Activated T-cell treated with anti-CD3 and anti-CD28 coated beads, Interleukin-2, amount 50 U/mL, for 72 hours (primary cell): Measurements from ENCODE around the gene ZNF219. TPM values are rescaled to one million over a fixed set of nuclear protein-coding genes. Genes with fewer than 3 reads are reported as not detected.

Source experiments
- ATAC-seq, 2 donors: fragments of 150-1000 bp; cut with Tn5 transposase; replicated peaks in 1 of 2; 2 replicates each; pipeline ENCODE4 v1.10.0; 2021; ENCODE audit warnings: moderate library complexity in 2 of 2, mild to moderate bottlenecking in 1 of 2
- DNase-seq, 2 donors: peaks; one replicate each; pipeline ENCODE4 v3.0.0; 2021 to 2022; ENCODE audit warnings: mixed read lengths in 1 of 2
- H3K27ac Mint-ChIP-seq: one replicate; pipeline ENCODE4 v1.8.0; 2022; ENCODE audit warnings: mild to moderate bottlenecking, moderate library complexity, mixed read lengths
- H3K27me3 Mint-ChIP-seq: one replicate; pipeline ENCODE4 v1.8.0; 2022; ENCODE audit warnings: low read depth, mixed read lengths
- H3K36me3 Mint-ChIP-seq, 2 donors: one replicate each; pipeline ENCODE4 v1.8.0; 2022; ENCODE audit warnings: mixed read lengths in 2 of 2, mild to moderate bottlenecking in 1 of 2; ENCODE audit not compliant: insufficient read depth in 2 of 2
- H3K4me1 Mint-ChIP-seq: one replicate; pipeline ENCODE4 v1.8.0; 2022; ENCODE audit warnings: low read depth, mixed read lengths
- H3K4me3 Mint-ChIP-seq, 2 donors: one replicate each; pipeline ENCODE4 v1.8.0; 2022; ENCODE audit warnings: mild to moderate bottlenecking in 2 of 2, mixed read lengths in 2 of 2, moderate library complexity in 2 of 2
- H3K9me3 Mint-ChIP-seq, 2 donors: one replicate each; pipeline ENCODE4 v1.8.0; 2022; ENCODE audit warnings: mixed read lengths in 2 of 2
- total RNA-seq, 2 donors: library from RNA; stranded (reverse); gene quantifications; one replicate each; pipeline ENCODE4 v1.2.3, GENCODE V29; 2022

Gene ZNF219
- total RNA-seq, 2 donors from 2014 or later, result 11.2 to 12.4 TPM

DNA sequence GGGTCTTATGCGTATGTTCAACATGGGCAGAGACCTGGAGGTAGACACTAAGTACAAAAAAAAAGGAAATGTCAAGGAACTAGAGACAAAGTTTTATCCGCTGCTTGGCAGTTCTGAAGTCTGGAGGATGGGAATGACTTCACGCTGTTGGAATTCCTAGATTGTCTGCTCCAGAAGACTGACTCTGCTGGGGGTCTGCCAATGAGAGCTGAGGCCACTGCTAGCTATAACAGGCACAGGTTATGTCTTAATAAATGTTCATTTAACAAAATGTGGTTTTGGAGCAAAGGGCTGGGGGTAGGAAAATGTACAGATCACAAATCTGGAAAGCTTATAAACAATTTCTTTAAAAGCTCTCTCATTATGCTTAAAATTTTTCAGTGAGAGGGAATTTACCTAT lies 35.0 kb downstream of the ZNF219 start:
- H3K27ac Mint-ChIP-seq, result no peak overlapping the region
- DNase-seq (no peak), ATAC-seq (no peak)
- H3K4me3 Mint-ChIP-seq, result no peak overlapping the region
- no peaks in the 10 kb centered on the region for H3K9me3 Mint-ChIP-seq
- peaks cover under 1% of the 10 kb centered on the region for H3K4me1 Mint-ChIP-seq
- peaks cover 66% of the 10 kb centered on the region for H3K27me3 Mint-ChIP-seq
- no peaks in the 10 kb centered on the region for H3K36me3 Mint-ChIP-seq

DNA sequence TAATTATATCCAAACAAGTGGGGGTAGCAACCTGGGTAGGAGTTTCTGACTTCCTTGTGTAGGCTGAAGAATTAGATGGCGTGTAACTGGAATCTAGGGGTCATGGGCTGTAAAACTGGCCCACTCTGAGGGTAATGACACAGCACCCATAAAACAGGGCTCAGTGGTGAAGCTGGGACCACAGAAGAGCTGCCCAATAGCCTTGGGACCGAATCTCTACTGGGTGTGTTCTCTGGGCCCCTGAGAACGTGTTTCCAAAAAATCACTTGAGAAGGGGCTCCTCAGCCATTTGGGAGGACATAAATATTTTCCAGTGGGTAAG lies 37.1 kb downstream of the ZNF219 start:
- peaks cover 47% of the 10 kb centered on the region for H3K27me3 Mint-ChIP-seq
- no peaks in the 10 kb centered on the region for H3K4me1 Mint-ChIP-seq
- H3K36me3 Mint-ChIP-seq, result no peaks in the 10 kb centered on the region
- DNase-seq, result no peak
- no peak overlapping the region for H3K27ac Mint-ChIP-seq
- H3K9me3 Mint-ChIP-seq, result no peaks in the 10 kb centered on the region
- H3K4me3 Mint-ChIP-seq, result no peak overlapping the region
- no peak for ATAC-seq

DNA sequence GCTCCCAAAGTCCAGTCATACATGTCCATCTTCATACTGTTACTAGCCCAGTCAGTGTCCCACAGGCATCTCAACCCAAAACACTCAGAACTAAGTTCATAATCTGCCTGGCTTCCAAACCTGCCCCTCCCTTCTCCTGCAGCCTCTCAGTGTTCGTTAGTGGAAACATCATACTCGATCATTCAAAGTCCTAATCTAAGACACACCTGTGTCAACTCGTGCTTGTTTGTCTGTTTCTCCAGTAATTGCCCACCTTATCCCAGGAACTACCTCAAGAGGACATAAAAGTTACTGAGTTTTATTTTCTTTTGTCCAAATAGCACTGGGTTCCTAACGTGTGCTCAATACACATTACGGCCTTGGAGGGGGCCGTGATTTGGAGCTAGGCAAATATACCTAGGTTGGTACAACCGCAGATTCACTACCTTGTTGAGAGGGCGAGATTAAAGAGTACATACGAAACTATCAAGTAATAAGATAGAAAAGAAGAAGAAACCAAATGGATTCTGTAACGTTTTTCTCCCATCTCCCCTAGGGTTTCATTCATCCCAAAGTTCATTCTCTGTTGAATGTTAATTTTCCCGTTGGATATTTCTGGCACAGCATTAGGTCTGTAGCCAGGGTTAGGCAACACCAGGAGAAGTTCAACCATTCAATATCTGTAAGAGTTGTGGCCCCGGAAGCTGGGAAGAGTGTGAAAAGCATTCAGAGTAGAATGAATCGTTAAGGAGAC lies 37.7 kb downstream of the ZNF219 start:
- Mint-ChIP-seq H3K27ac (no peak overlapping the region), H3K9me3 (no peaks in the 10 kb centered on the region), H3K36me3 (no peaks in the 10 kb centered on the region), H3K27me3 (peaks cover 42% of the 10 kb centered on the region), H3K4me1 (no peaks in the 10 kb centered on the region), H3K4me3 (no peak overlapping the region)
- DNase-seq (no peak), ATAC-seq (no peak)

DNA sequence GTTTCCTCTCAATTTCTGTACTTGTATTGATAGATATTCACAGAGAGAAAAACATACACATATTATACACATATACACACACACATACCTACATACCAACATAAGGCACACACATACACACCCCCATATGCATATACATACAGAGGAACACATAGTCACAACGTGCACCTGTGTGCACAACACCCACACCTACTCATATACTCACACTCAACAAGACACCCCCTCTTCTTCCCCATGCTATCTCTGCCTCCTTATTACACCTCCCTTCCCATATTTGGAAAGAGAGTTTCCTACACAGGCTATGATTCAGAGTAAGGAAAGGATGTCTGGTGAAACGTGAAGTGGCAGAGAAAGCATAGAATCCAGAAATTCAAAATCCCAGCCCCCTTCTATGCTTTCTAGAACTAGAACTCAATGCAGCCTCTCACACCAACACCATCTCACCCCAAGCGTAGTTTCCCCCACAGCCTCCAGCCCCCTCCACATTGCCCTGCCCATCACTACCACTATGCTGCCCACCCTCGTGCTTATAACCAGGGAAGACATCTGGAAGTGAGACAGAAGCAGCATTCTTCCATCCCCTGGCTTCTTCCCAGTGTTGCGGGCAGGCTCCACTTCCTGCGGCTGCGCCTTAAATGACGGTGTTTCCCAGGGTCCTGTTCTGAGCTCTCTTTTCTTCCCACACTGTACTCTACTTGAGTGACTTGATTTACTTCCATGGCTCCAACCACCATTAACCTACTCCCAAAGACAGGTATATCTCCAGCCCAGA lies 38.4 kb downstream of the ZNF219 start:
- Mint-ChIP-seq H3K9me3 (no peaks in the 10 kb centered on the region), H3K27me3 (peaks cover 34% of the 10 kb centered on the region), H3K4me1 (no peaks in the 10 kb centered on the region), H3K4me3 (no peak overlapping the region), H3K27ac (no peak overlapping the region), H3K36me3 (no peaks in the 10 kb centered on the region)
- DNase-seq (no peak), ATAC-seq (no peak)

DNA sequence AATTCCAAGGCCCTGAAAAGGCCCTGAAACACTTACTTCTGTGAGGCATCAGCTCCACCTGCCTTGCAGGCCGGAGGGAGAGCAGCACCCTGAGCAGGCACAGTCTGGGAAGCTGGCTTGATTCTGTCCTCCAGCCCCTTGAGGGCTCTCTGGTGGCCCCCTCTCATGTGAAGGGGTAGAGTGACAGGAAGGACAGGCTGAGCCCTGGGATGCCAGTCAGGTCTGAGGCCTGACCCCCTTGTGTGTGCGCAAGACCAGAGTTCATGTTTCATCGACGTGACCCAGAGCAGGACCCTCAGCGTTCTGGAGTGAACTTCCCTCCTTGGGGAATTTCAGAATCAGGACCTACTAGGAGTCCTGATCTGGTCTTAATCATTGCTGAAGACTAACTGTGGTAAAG lies 39.6 kb downstream of the ZNF219 start:
- H3K4me1 Mint-ChIP-seq, result peaks cover 6% of the 10 kb centered on the region
- H3K27ac Mint-ChIP-seq, result no peak overlapping the region
- H3K27me3 Mint-ChIP-seq, result peaks cover 30% of the 10 kb centered on the region
- H3K36me3 Mint-ChIP-seq, result no peaks in the 10 kb centered on the region
- H3K9me3 Mint-ChIP-seq, result no peaks in the 10 kb centered on the region
- no peak for DNase-seq
- no peak for ATAC-seq
- no peak overlapping the region for H3K4me3 Mint-ChIP-seq

DNA sequence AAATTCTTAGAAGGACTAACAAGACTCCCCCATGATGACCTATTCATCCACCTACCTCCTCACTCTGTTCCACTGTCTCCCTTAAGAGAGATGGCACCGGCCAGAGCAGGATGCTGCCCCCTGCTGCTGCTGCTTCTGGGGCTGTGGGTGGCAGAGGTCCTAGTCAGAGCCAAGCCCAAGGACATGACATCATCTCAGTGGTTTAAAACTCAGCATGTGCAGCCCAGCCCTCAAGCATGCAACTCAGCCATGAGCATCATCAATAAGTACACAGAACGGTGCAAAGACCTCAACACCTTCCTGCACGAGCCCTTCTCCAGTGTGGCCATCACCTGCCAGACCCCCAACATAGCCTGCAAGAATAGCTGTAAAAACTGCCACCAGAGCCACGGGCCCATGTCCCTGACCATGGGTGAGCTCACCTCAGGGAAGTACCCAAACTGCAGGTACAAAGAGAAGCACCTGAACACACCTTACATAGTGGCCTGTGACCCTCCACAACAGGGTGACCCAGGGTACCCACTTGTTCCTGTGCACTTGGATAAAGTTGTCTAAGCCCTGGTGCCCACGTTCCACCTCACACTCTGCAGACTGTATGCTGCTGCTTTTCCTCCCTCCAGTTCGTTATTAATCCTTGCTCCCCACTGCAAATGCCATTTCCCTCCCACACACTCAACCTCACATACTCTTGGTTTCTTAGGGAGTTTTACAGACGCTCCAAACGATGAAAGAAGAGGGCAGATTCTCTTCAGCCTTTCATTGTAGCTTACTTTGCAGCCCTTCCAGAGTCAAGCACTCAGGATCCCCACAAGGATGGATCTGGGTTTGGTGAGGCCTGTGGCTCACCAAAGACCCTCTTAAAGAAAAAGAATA lies 40.4 kb downstream of the ZNF219 start, which contains the start of gene RNASE8:
Gene RNASE8 (plus strand): TSS at position 20 of the 873 bp plus-strand sequence. CDS start 71 bp downstream, at position 91.
- Mint-ChIP-seq H3K9me3 (no peaks in the 10 kb centered on the region), H3K27me3 (peaks cover 24% of the 10 kb centered on the region), H3K27ac (no peak within 1 kb of the TSS), H3K36me3 (no peaks in the 10 kb centered on the region), H3K4me1 (peaks cover 7% of the 10 kb centered on the region), H3K4me3 (no peak within 1 kb of the TSS)
- peak; percentile 66 to 67 for ATAC-seq
- DNase-seq, result peak; percentile 16

DNA sequence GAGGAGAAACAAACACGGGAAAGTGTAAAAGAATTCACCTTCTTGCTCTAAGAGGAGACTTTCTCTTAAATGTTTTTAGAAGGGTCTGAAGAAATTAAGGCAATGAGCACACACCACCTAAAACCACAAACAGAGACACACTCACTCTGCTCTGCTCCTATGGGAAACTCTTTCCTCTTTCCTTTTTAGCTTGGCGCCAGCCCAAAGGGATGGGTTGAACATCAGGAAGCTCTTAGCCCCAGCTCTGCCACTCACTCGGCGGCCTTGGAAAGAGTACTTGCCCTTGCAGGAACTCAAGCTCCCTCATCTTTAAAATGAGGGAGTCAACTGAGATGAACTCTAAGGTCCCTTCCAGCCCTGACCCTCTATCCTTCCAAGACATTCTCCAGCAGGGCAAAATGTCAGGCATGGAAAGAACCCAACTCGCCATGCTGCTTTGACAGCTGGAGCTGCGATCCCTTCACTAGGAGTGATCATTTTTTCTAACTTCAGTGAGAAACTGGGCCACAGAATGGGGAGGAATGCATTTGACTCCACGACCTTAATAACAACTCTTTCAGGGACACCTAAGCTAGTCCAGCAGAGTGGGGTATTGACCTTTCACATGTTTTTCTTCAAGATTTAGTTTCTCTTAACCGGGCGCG lies 41.8 kb downstream of the ZNF219 start:
- Mint-ChIP-seq H3K27ac (no peak overlapping the region), H3K27me3 (peaks cover 17% of the 10 kb centered on the region), H3K4me3 (no peak overlapping the region), H3K9me3 (no peaks in the 10 kb centered on the region), H3K36me3 (no peaks in the 10 kb centered on the region), H3K4me1 (peaks cover 7% of the 10 kb centered on the region)
- DNase-seq, result no peak
- ATAC-seq, result no peak

DNA sequence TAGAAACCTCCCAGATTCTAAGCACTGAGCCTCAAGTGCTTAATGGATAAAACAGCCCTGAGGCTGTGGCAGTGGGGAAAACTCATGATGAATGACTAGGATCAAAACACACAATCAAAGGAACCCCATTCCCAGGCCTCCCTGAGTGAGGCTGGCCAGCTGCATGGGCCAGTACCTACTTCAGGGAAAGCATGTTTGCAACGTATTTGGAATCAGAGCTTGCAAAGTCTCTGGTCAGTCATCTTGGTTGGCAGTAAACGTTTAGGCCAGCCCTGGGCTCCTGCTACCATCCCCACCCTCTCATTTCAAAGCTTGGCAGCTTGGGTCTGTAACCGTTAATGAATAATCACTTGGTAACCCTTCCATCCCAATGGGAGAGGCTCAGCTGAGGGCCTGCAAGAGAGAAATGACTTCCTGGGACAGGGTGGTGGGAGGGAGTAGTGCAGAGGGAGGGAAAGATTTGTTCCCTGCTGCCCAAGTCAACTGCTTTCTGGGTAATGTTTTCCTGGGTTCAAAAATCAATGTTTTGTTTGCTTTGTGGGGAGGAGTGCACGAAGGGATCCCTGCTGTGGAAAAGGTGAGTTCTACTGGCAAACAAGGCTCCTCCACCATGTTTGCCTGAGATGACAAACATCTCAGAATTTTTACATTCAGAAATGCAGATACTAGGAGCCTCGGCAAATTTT lies 42.9 kb downstream of the ZNF219 start:
- H3K36me3 Mint-ChIP-seq, result no peaks in the 10 kb centered on the region
- ATAC-seq (no peak), DNase-seq (no peak)
- H3K27me3 Mint-ChIP-seq, result peaks cover 8% of the 10 kb centered on the region
- H3K27ac Mint-ChIP-seq, result no peak overlapping the region
- no peaks in the 10 kb centered on the region for H3K9me3 Mint-ChIP-seq
- H3K4me3 Mint-ChIP-seq, result no peak overlapping the region
- peaks cover 7% of the 10 kb centered on the region for H3K4me1 Mint-ChIP-seq

DNA sequence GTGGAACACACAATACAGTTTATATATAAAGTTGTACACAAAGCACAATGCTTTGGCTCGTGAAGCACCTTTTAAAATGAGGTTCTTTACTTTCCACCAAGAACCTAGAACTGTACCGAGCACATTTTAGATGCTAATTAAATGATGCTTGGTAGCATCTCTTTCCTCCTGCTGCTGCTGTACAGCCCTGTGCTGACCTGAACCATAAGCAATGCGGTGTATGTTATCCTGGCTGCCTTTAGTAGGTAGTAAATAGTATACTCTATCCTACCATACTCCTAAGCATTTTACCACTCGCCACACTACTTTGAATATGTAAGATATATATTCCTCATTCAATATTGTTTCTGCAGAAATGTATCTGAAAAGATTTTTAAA lies 43.7 kb downstream of the ZNF219 start:
- no peak overlapping the region for H3K27ac Mint-ChIP-seq
- no peaks in the 10 kb centered on the region for H3K9me3 Mint-ChIP-seq
- H3K4me3 Mint-ChIP-seq, result no peak overlapping the region
- DNase-seq (no peak), ATAC-seq (no peak)
- H3K36me3 Mint-ChIP-seq, result no peaks in the 10 kb centered on the region
- peaks cover 7% of the 10 kb centered on the region for H3K4me1 Mint-ChIP-seq
- no peaks in the 10 kb centered on the region for H3K27me3 Mint-ChIP-seq

DNA sequence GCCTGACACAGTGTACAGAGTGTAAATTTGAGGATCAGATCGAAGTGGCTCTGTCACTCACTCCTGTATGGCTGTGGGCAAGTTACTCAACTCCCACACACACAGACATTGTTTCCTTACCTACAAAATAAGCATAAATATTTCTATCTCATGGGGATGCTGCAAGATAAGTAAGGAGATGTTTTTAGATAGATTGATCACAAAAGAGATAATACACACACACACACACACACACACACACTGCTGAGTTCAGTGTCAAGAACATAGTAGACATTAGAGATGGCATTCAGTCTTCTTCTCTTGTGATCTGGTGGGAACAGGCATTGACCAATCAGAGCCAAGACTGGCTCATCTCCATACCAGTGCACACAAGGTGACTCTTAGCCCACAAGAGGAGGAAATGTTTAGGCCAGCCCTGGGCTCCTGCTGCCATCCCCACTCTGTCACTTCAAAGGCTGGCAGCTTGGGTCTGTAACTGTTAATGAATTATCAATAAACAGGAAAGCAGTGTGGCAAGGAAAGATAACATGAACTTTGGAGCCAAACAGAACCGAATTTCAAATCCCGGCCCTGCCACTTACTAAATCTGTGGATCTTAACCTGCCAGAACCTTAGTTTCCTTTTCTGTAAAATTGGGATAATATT lies 44.2 kb downstream of the ZNF219 start:
- no peak overlapping the region for H3K4me3 Mint-ChIP-seq
- no peak overlapping the region for H3K27ac Mint-ChIP-seq
- ATAC-seq (peak; percentile 64 to 81), DNase-seq (no peak)
- no peaks in the 10 kb centered on the region for H3K9me3 Mint-ChIP-seq
- H3K36me3 Mint-ChIP-seq, result no peaks in the 10 kb centered on the region
- H3K4me1 Mint-ChIP-seq, result peaks cover 7% of the 10 kb centered on the region
- H3K27me3 Mint-ChIP-seq, result no peaks in the 10 kb centered on the region

DNA sequence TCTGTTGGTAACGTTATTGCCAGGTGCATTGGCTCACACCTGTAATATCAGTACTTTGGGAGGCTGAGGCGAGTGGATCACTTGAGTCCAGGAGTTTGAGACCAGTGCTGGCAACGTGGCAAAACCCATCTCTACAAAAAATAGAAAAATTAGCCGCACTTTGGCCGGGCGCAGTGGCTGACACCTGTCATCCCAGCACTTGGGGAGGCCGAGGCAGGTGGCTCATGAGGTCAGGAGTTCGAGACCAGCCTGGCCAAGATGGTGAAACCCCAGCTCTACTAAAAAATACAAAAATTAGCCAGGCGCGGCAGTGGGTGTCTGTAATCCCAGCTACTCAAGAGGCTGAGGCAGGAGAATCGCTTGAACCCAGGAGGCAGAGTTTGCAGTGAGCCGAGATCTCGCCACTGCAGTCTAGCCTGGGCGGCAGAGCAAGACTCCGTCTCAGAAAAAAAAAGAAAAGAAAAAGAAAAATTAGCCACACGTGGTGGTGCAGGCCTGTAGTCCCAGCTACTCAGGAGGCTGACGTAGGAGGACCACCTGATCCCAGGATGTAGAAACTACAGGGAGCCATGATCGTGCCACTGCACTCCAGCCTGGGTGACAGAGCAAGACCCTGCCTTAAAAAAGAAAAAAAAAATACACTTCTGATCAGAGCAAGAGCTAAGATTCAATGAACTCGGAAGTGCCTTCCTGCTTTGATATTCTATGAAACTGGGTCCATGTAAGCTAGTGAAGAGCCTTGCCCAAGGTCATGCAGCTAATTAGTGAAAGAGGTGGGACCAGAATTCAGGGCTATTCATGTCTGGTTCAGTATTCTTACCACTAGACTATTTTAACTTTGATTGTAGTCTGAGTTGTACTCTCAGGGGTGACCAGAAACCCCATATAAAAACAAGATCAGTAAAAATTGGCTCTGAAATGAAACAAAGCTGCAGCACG lies 45.0 kb downstream of the ZNF219 start:
- Mint-ChIP-seq H3K4me3 (no peak overlapping the region), H3K27me3 (no peaks in the 10 kb centered on the region), H3K27ac (no peak overlapping the region), H3K36me3 (no peaks in the 10 kb centered on the region), H3K9me3 (no peaks in the 10 kb centered on the region), H3K4me1 (peaks cover 7% of the 10 kb centered on the region)
- no peak for ATAC-seq
- DNase-seq, result no peak
